Neural crest cell (in vitro differentiated cells): ENCODE data around the gene NHS. TPM values are rescaled to one million over a fixed set of nuclear protein-coding genes. Genes with fewer than 3 reads are reported as not detected.
"Not testable (repeated sequence)": the region's sequence is repeated elsewhere in the genome, so short reads cannot be mapped to it uniquely, and the experiment has no call there.

Source experiments
- DNase-seq: peaks from one replicate; pipeline ENCODE4 v3.0.0; 2021; ENCODE audit warnings: low read depth, mixed read lengths, low spot score
- H3K27ac Mint-ChIP-seq: one replicate; pipeline ENCODE4 v1.8.0; 2021; ENCODE audit warnings: mild to moderate bottlenecking, mixed read lengths; ENCODE audit not compliant: unreplicated experiment
- H3K27me3 Mint-ChIP-seq: 2 replicates; pipeline ENCODE4 v1.8.0; 2021; ENCODE audit warnings: low read depth, mild to moderate bottlenecking, mixed read lengths
- H3K36me3 Mint-ChIP-seq: 2 replicates; pipeline ENCODE4 v1.8.0; 2021; ENCODE audit warnings: low read depth, mild to moderate bottlenecking, mixed read lengths
- H3K4me1 Mint-ChIP-seq: 2 replicates; pipeline ENCODE4 v1.8.0; 2021; ENCODE audit warnings: mixed read lengths
- H3K4me3 Mint-ChIP-seq: one replicate; pipeline ENCODE4 v1.8.0; 2021; ENCODE audit warnings: mild to moderate bottlenecking, mixed read lengths
- H3K9me3 Mint-ChIP-seq: 2 replicates; pipeline ENCODE4 v1.8.0; 2021; ENCODE audit warnings: mixed read lengths
- total RNA-seq: library from RNA; stranded (reverse); gene quantifications from 2 replicates; pipeline ENCODE4 v1.2.1, GENCODE V29; 2021
- TF ChIP-seq, protein P1 (sequence below): fragments of 200-600 bp; sonication (generic); conservative IDR thresholded peaks from 2 replicates; pipeline ENCODE4 v1.5.0; 2021; ENCODE audit warnings: antibody characterized with exemption, mild to moderate bottlenecking

Gene NHS
- total RNA-seq, 1 donor from 2014 or later = 10.7 TPM

DNA sequence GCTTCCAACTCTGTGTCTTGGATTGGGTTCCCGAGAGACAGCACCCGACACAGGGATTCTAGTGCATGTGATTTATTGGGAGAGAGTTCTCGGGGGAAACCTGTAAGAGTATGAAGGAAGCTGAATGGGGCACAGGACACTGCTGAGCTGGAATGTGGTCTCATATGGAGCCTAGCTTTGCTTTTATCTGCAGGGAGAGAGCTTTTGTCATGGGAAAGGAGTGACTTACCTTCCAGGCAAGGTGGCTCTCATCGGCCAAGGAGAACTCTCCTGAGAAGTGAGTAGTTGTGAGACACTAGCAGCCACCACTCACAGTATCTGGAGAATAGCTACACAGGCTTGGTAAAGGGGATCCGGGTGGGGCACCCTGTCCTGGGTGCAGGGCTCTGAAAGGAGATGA, 124.5 kb downstream of the NHS start:
- no peaks in the 10 kb centered on the region for H3K9me3 Mint-ChIP-seq
- H3K4me1 Mint-ChIP-seq = no peaks in the 10 kb centered on the region
- TF ChIP-seq, protein P1, sequence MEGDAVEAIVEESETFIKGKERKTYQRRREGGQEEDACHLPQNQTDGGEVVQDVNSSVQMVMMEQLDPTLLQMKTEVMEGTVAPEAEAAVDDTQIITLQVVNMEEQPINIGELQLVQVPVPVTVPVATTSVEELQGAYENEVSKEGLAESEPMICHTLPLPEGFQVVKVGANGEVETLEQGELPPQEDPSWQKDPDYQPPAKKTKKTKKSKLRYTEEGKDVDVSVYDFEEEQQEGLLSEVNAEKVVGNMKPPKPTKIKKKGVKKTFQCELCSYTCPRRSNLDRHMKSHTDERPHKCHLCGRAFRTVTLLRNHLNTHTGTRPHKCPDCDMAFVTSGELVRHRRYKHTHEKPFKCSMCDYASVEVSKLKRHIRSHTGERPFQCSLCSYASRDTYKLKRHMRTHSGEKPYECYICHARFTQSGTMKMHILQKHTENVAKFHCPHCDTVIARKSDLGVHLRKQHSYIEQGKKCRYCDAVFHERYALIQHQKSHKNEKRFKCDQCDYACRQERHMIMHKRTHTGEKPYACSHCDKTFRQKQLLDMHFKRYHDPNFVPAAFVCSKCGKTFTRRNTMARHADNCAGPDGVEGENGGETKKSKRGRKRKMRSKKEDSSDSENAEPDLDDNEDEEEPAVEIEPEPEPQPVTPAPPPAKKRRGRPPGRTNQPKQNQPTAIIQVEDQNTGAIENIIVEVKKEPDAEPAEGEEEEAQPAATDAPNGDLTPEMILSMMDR = no peak
- no peak for DNase-seq
- H3K36me3 Mint-ChIP-seq = no peaks in the 10 kb centered on the region
- H3K4me3 Mint-ChIP-seq = no peak overlapping the region
- no peak overlapping the region for H3K27ac Mint-ChIP-seq
- H3K27me3 Mint-ChIP-seq = peaks cover 19% of the 10 kb centered on the region

DNA sequence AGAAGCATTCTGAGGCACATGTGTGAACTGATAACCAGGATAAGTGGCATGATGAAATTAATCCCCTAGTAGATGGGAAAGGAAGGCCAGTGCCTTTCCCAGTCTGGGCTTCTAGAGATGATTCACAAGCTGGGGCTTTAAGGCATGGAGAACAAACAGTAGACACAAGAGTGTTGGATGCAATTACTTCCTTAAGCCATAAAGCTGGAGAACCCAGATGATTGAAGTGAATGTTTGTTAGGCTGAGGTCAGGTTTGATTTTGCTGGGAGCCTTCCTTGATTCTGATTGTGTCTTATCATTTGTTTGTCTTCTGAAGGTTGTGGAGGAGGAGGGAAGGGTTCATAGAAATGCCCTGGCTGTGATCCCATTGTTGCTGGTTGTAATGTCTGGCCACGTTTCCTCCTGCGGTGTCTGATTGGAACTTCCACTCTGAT, 125.2 kb downstream of the NHS start:
- Mint-ChIP-seq H3K36me3 (no peaks in the 10 kb centered on the region), H3K27me3 (peaks cover 19% of the 10 kb centered on the region), H3K9me3 (no peaks in the 10 kb centered on the region), H3K4me3 (no peak overlapping the region), H3K4me1 (no peaks in the 10 kb centered on the region), H3K27ac (no peak overlapping the region)
- TF ChIP-seq, protein P1 = no peak
- no peak for DNase-seq

DNA sequence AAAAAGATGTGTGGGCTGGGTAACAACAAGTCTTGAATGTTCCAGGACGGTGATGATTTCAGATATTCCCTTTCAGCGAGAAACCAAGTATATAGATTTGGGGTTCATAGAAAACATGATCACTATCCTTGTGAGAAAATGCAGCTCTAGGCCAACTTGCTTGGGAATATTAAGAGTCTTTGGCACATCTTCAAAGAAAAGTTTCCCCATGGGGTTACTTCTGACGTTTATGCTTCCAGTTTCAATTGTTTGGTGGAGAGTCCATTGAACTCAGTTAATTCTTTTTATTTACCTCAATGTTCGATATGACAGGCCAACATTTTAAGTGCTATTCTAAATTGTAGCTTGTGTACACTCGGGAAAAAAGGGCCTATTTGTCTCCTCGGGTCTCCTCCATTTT, 126.7 kb downstream of the NHS start:
- H3K4me3 Mint-ChIP-seq = no peak overlapping the region
- no peak for DNase-seq
- TF ChIP-seq, protein P1 = no peak
- H3K9me3 Mint-ChIP-seq = peaks cover 6% of the 10 kb centered on the region
- no peak overlapping the region for H3K27ac Mint-ChIP-seq
- H3K36me3 Mint-ChIP-seq = peaks cover 4% of the 10 kb centered on the region
- H3K4me1 Mint-ChIP-seq = no peaks in the 10 kb centered on the region
- peaks cover 11% of the 10 kb centered on the region for H3K27me3 Mint-ChIP-seq

DNA sequence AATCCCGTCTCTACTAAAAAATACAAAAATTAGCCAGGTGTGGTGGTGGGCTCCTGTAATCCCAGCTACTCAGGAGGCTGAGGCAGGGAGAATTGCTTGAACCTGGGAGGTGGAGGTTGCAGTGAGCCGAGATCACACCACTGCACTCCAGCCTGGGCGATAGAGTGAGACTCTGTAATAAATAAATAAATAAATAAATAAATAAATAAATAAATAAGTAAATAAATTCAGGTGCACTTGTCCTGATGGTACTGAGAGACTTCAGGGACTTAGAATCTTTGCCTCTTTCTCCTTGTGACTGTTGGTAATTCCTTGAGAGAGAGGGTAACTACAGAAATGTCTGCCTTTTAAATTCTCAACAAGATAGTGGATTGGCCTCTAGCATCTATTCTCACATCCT, 131.4 kb downstream of the NHS start:
- not testable (repeated sequence) for H3K36me3 Mint-ChIP-seq, H3K4me3 Mint-ChIP-seq, H3K27me3 Mint-ChIP-seq, DNase-seq, H3K4me1 Mint-ChIP-seq, H3K27ac Mint-ChIP-seq
- peaks cover 13% of the 10 kb centered on the region for H3K9me3 Mint-ChIP-seq

DNA sequence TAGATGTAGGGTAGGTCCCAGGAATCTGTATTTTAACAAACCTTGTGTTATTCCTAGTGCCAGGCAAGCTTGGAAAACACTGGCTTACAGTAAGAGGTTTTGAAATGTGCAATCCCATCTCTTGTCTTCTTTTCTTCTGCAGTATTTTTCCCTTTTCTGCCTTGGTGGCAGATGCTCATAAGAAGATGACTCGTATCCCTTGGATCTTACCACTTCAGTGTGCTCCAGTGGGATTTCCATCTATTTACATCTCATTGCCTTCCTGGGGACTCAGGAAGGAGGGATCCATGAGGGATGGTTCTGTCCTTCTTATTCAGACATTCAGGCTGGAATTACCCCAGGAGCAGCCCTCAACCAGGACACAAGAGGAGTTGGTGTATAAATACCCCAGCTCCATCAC, 136.6 kb downstream of the NHS start:
- H3K36me3 Mint-ChIP-seq = peaks cover 3% of the 10 kb centered on the region
- H3K9me3 Mint-ChIP-seq = peaks cover 11% of the 10 kb centered on the region
- no peaks in the 10 kb centered on the region for H3K27me3 Mint-ChIP-seq
- H3K4me1 Mint-ChIP-seq = no peaks in the 10 kb centered on the region
- no peak overlapping the region for H3K4me3 Mint-ChIP-seq
- no peak for DNase-seq
- H3K27ac Mint-ChIP-seq = no peak overlapping the region
- TF ChIP-seq, protein P1 = no peak

DNA sequence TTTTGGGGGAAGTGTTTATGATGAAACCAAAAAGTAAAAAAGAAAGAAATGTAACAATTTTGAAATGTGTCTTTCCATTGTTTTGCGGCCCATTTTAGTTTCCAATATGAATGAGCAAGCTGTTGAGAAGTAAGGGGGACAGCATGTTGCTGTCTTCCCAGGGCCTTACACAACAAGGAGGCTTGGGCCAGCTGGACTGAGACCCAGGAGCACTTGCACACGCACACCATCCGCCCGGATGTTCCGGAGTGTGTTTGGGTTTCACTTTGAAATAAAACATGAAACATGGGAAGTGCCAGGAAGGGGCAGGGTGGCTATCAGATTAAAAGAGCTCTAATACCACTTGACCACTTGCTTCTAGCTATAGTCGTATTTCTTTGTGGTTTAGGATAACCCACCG, 144.4 kb downstream of the NHS start:
- Mint-ChIP-seq H3K27ac (no peak overlapping the region), H3K4me3 (no peak overlapping the region), H3K27me3 (no peaks in the 10 kb centered on the region), H3K4me1 (no peaks in the 10 kb centered on the region), H3K9me3 (peaks cover 3% of the 10 kb centered on the region), H3K36me3 (no peaks in the 10 kb centered on the region)
- DNase-seq = no peak
- TF ChIP-seq, protein P1 = no peak
